ENCODE measurements around the gene IGSF22.
"Not testable (repeated sequence)": the region's sequence is repeated elsewhere in the genome, so short reads cannot be mapped to it uniquely, and the experiment has no call there.

Gene IGSF22

GRCh38 chr11:18691467-18692140, 34.4 kb downstream of the IGSF22 start:
- not testable (repeated sequence) for DNase-seq (ENCODE audit: low read depth)

GRCh38 chr11:18684267-18684666, 41.7 kb downstream of the IGSF22 start:
- no peak for DNase-seq (ENCODE audit: low read depth)

GRCh38 chr11:18682466-18682865, 43.5 kb downstream of the IGSF22 start:
- no peak for DNase-seq (ENCODE audit: low read depth)

DNA sequence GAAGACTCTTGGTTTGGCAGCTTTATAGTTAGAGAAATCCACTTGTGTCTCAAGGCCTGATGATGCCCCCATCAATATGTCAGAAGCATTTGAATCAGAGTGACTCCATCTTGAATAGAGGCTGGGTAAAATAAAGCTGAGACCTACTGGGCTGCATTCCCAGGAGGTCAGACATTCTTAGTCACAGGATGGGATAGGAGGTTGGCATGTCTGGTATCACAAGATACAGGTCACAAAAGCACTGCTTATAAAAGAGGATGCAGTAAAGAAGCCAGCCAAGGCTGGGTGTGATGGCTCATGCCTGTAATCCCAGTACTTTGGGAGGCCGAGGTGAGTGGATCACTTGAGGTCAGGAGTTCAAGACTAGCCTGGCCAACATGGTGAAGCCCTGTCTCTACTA, 44.0 kb downstream of the IGSF22 start:
- DNase-seq (ENCODE audit: low read depth), result not testable (repeated sequence)

DNA sequence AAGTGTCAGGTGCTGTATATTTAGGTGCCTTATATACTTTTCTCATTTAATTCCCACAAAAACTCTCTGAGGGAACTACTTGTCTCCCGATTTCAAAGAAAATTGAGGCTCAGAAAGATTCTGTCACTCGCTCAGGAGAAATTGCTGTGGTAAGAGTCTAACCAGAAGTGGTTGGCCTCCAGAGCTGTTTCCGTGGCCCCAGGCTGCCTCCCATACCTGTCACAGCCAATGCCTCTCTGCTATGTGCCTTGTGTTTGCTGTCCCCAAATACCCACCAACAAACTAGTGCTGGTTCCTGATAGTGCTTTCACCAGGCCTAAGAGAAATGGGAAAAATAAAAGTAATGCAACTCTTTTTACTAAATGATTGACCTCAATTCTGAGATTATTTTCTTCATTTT, 48.4 kb downstream of the IGSF22 start:
- no peak for DNase-seq (ENCODE audit: low read depth)

DNA sequence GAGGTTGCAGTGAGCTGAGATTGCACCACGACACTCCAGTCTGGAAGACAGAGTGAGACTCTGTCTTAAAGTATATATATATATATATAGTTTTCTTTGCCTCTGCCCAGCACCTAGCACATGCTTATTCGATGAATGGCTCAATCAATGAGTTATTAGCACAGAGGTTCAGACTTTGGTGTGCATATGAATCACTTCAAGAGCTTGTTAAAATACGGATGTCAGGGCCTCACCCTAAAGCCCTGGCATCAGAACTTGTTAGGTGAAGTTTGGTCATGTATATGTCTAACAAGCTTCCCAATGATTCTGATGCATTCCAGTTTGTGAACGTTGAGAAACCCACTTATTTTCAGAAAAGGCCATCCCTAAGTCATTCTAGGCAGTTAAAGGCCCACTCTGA, 49.2 kb downstream of the IGSF22 start:
- no peak for DNase-seq (ENCODE audit: low read depth)

DNA sequence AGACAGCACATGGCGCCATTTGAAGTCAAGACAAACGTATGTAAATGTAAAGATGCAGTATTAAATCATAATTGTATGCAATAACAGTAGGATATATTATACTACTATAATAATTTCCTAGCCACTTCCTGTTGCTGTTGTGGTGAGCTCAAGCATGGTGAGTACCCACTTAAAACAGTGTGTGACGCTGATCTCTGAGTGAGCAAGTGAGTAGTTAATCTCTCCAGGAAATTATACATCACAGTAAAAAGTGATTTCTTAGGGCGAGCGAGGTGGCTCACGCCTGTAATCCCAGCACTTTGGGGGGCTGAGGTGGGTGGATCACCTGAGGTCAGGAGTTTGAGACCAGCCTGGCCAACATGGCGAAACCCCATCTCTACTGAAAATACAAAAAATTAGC, 53.8 kb downstream of the IGSF22 start:
- peak; percentile 5 for DNase-seq (ENCODE audit: low read depth)

DNA sequence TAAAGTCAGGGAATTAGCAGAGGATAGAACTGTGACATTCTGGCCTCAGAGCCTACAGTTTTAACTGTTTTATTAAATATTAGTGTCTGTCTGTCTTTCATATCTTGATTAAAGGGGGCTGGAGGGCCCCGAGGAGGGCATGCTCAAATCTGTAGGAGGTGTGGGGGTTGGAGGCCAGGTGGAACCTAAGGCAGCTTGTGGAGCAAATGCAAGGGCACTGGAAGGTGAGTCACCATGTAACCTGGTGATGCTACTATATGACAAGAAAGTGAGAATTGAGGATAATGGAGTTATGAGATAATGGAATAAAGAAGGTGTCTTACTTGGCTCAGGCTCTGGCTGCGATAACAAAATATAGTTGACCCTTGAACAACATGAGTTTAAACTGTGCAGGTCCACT, 54.7 kb downstream of the IGSF22 start:
- no peak for DNase-seq (ENCODE audit: low read depth)

DNA sequence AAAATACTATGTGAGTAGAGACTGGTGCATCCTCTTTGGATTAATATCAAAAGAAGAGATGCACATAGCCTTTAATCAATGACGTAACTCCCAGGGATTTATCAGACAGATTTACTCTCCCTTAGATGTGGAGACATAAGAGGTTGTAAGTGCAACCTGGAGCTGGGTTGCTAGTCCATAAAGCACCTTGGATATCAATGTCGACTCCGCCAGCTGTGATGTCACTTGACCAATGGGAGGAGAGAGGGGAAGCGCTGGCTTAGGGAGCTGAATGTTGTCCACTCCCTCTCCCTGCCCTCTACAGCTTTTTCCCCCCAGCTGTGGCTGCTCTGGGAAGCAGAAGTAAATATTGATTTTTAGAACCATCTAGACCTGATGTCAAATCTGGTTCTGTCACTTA, 56.3 kb downstream of the IGSF22 start:
- DNase-seq (ENCODE audit: low read depth), result no peak

GRCh38 chr11:18669219-18669596, 56.8 kb downstream of the IGSF22 start:
- no peak for DNase-seq (ENCODE audit: low read depth)

GRCh38 chr11:18668131-18668530, 57.9 kb downstream of the IGSF22 start:
- no peak for DNase-seq (ENCODE audit: low read depth)

- DNase-seq (ENCODE audit: low read depth), result not testable (repeated sequence)
Measured at GRCh38 chr11:18665353-18665872, 60.6 kb downstream of the IGSF22 start.

DNA sequence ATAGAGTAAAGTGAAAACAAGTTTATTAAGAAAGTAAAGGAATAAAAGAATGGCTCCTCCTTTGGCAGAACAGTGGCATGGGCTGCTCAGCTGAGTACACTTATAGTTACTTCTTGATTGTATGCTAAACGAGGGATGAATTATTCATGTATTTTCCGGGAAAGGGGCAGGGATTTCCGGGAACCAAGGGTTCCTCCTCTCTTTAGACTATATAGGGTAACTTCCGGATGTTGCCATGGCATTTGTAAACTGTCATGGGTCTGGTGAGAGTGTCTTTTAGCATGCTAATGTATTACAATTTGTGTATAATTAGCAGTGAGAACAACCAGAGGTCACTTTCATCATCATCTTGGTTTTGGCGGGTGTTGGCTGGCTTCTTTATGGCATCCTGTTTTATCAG, 68.3 kb downstream of the IGSF22 start:
- no peak for DNase-seq (ENCODE audit: low read depth)
